A549 (cell line): ENCODE results near the gene MMP14. TPM values are rescaled to one million over a fixed set of nuclear protein-coding genes. Genes with fewer than 3 reads are reported as not detected.
A peak's percentile ranks its signal among the peaks of the same experiment; 100 is the strongest.
"Not testable (repeated sequence)": the region's sequence is repeated elsewhere in the genome, so short reads cannot be mapped to it uniquely, and the experiment has no call there.

Experiments used
- ATAC-seq, 2 experiments: fragments of 200-7000 bp in 1 of 2; fragments of >200 bp in 1 of 2; cut with Nextera tagmentation in 1 of 2; cut with Tn5 transposase in 1 of 2; 3 replicates each; pipeline versions ENCODE4 v1.8.0 to v1.9.1; 2018 to 2020; ENCODE audit warnings: mild to moderate bottlenecking in 1 of 2, moderate library complexity in 1 of 2
- CTCF ChIA-PET: fragments of 300-600 bp; sonication (Branson Sonifier 250); formaldehyde crosslinking; extraction: SDS; loops from one replicate; lab custom pipeline; 2021; ENCODE audit warnings: antibody characterized with exemption, inconsistent platforms; lab: Yijun Ruan, JAX
- POLR2A ChIA-PET: fragments of 350-600 bp; formaldehyde crosslinking; extraction: SDS; loops from one replicate; lab custom pipeline; 2021; ENCODE audit warnings: antibody characterized with exemption, inconsistent platforms; lab: Yijun Ruan, JAX
- DNase-seq, 2 experiments: peaks; one replicate each; pipeline versions ENCODE4 v3.0.0 to v3.0.0-alpha.2; 2011 to 2016; ENCODE audit warnings: low read depth in 1 of 2, low spot score in 1 of 2
- FAIRE-seq: peaks from 2 replicates; lab custom pipeline; 2011; peaks lifted over from hg19 to GRCh38; lab: Jason Lieb, UNC
- H3K27ac ChIP-seq, 2 experiments: fragments of >200 bp; sonication (Bioruptor Twin); formaldehyde crosslinking; 3 replicates each; pipeline ENCODE4 v1.5.1; 2016 to 2017
- H3K4me1 ChIP-seq: fragments of >200 bp; sonication (Bioruptor Twin); formaldehyde crosslinking; 3 replicates; pipeline ENCODE4 v1.6.1; 2016
- H3K4me2 ChIP-seq: fragments of >200 bp; sonication (Bioruptor Twin); formaldehyde crosslinking; 3 replicates; pipeline ENCODE4 v1.6.1; 2016
- H3K4me3 ChIP-seq: fragments of >200 bp; sonication (Bioruptor Twin); formaldehyde crosslinking; 3 replicates; pipeline ENCODE4 v1.5.1; 2016
- H3K9me3 ChIP-seq: fragments of >200 bp; sonication (Bioruptor Twin); formaldehyde crosslinking; 3 replicates; pipeline ENCODE4 v1.6.1; 2016
- CBX8 ChIP-seq: fragments of 200-600 bp; sonication (generic); IDR thresholded peaks from 2 replicates; pipeline ENCODE4 v1.6.1; 2016
- CEBPB ChIP-seq, 2 experiments: fragments of >200 bp in 1 of 2; sonication (Bioruptor Twin) in 1 of 2; formaldehyde crosslinking in 1 of 2; IDR thresholded peaks; 2 replicates each; pipeline ENCODE4 v1.6.1; 2012 to 2016
- CTCF ChIP-seq: fragments of >200 bp; sonication (Bioruptor Twin); formaldehyde crosslinking; IDR thresholded peaks from 3 replicates; pipeline ENCODE4 v1.5.1; 2016
- EHMT2 ChIP-seq: fragments of 200-600 bp; sonication (generic); IDR thresholded peaks from 2 replicates; pipeline ENCODE4 v1.6.1; 2016; ENCODE audit warnings: antibody characterized with exemption, low read depth, mild to moderate bottlenecking, moderate library complexity
- ESRRA ChIP-seq: fragments of 150-350 bp; IDR thresholded peaks from 2 replicates; pipeline ENCODE4 v1.6.1; 2014; ENCODE audit warnings: mild to moderate bottlenecking, low read length, borderline replicate concordance
- FOSL2 ChIP-seq, 2 experiments: fragments of 450-650 bp in 1 of 2; fragments of >200 bp in 1 of 2; sonication (Bioruptor Twin) in 1 of 2; formaldehyde crosslinking; IDR thresholded peaks; 2 replicates each; pipeline versions ENCODE4 v1.5.0 to v1.6.1; 2016 to 2020; ENCODE audit warnings: mild to moderate bottlenecking in 1 of 2, moderate library complexity in 1 of 2
- HMGXB4 ChIP-seq: fragments of 250-450 bp; sonication (Bioruptor Pico); IDR thresholded peaks from 2 replicates; pipeline ENCODE4 v1.5.0; 2021; ENCODE audit warnings: mild to moderate bottlenecking, moderate library complexity, borderline replicate concordance
- HOXB13 ChIP-seq: fragments of 250-450 bp; sonication (Bioruptor Pico); IDR thresholded peaks from 2 replicates; pipeline ENCODE4 v1.5.0; 2020; ENCODE audit warnings: low read depth, mild to moderate bottlenecking, moderate library complexity
- JUN ChIP-seq, 2 experiments: fragments of >200 bp; sonication (Bioruptor Twin); formaldehyde crosslinking; IDR thresholded peaks; 2 replicates in 1 of 2; 3 replicates in 1 of 2; pipeline ENCODE4 v1.6.1; 2016 to 2017
- JUNB ChIP-seq: fragments of >200 bp; sonication (Bioruptor Twin); formaldehyde crosslinking; IDR thresholded peaks from 2 replicates; pipeline ENCODE4 v1.6.1; 2016
- KDM5A ChIP-seq: fragments of 200-600 bp; sonication (generic); IDR thresholded peaks from 2 replicates; pipeline ENCODE4 v1.6.1; 2016; ENCODE audit warnings: antibody characterized with exemption, mild to moderate bottlenecking
- MAFK ChIP-seq: fragments of 450-650 bp; IDR thresholded peaks from 2 replicates; pipeline ENCODE4 v1.6.1; 2014; ENCODE audit not compliant: partially characterized antibody
- MAX ChIP-seq: IDR thresholded peaks from 2 replicates; pipeline ENCODE4 v1.6.1; 2012
- MYC ChIP-seq: IDR thresholded peaks from 2 replicates; pipeline ENCODE4 v1.6.1; 2012; ENCODE audit warnings: mild to moderate bottlenecking, inconsistent platforms, low read length, improper control_type of control experiment, borderline replicate concordance
- NPAS2 ChIP-seq: fragments of 250-450 bp; sonication (Bioruptor Pico); IDR thresholded peaks from 2 replicates; pipeline ENCODE4 v1.8.0; 2022; ENCODE audit warnings: mild to moderate bottlenecking, moderate library complexity, borderline replicate concordance
- POLR2AphosphoS2 ChIP-seq: conservative IDR thresholded peaks from 2 replicates; pipeline ENCODE4 v1.6.1; 2012; ENCODE audit warnings: low read length, improper control_type of control experiment, inconsistent platforms
- RAD21 ChIP-seq, 2 experiments: fragments of >200 bp in 1 of 2; sonication (Bioruptor Twin) in 1 of 2; formaldehyde crosslinking in 1 of 2; IDR thresholded peaks in 1 of 2; conservative IDR thresholded peaks in 1 of 2; 2 replicates in 1 of 2; 3 replicates in 1 of 2; pipeline ENCODE4 v1.6.1; 2012 to 2018; ENCODE audit warnings: inconsistent platforms in 1 of 2
- SMC3 ChIP-seq: fragments of >200 bp; sonication (Bioruptor Twin); formaldehyde crosslinking; IDR thresholded peaks from 3 replicates; pipeline ENCODE4 v1.6.1; 2018; ENCODE audit warnings: inconsistent platforms
- SREBF2 ChIP-seq: fragments of 450-650 bp; IDR thresholded peaks from 2 replicates; pipeline ENCODE4 v1.6.1; 2014; ENCODE audit warnings: mild to moderate bottlenecking, moderate library complexity
- TFCP2L1 ChIP-seq: fragments of 250-450 bp; sonication (Bioruptor Pico); IDR thresholded peaks from 2 replicates; pipeline ENCODE4 v1.5.0; 2021; ENCODE audit warnings: mild to moderate bottlenecking
- ZNF302 ChIP-seq: fragments of 250-450 bp; sonication (Bioruptor Pico); IDR thresholded peaks from 2 replicates; pipeline ENCODE4 v1.9.0; 2021; ENCODE audit warnings: inconsistent platforms, mild to moderate bottlenecking, moderate library complexity
- WGBS: methylation state at CpG from one replicate; pipeline ENCODE4 v1.1.6; 2017; ENCODE audit errors: missing lambda C conversion rate; 5-methylcytosine and 5-hydroxymethylcytosine counted together
- polyA plus RNA-seq, 4 experiments: library from polyadenylated mRNA; depleted of rRNA in 3 of 4; stranded (reverse); fragments of >200 nt; fragmentation: RNase III in 1 of 4; extraction: RNeasy Plus Mini Kit Qiagen cat#74134 plus additional on column Dnase treatment in 1 of 4; gene quantifications; 2 replicates in 3 of 4; 3 replicates in 1 of 4; pipeline ENCODE4 v1.2.3, GENCODE V29; 2011 to 2017
- TF ChIP-seq, protein P1 (sequence below): fragments of 200-600 bp; sonication (generic); IDR thresholded peaks from 2 replicates; pipeline ENCODE4 v1.6.1; 2016; ENCODE audit warnings: antibody characterized with exemption, mild to moderate bottlenecking, moderate library complexity
- TF ChIP-seq, protein P2 (sequence below): IDR thresholded peaks from 2 replicates; pipeline ENCODE4 v1.6.1; 2012; ENCODE audit warnings: low read depth, borderline replicate concordance
- TF ChIP-seq, protein P3 (sequence below): fragments of >200 bp; sonication (Bioruptor Twin); formaldehyde crosslinking; IDR thresholded peaks from 3 replicates; pipeline ENCODE4 v1.6.1; 2016
- TF ChIP-seq, protein P4 (sequence below): IDR thresholded peaks from 2 replicates; pipeline ENCODE4 v1.6.1; 2012

Gene MMP14
- polyA plus RNA-seq, 2 of the 4 experiments (the other 2 are of a cell fraction), result 1.5 to 1.9 TPM

GRCh38 chr14:22852940-22853767 lies 16.8 kb downstream of the MMP14 start:
- peaks cover 4% of the 10 kb centered on the region; the same call in 2 of the 3 replicates for H3K4me1 ChIP-seq
- ATAC-seq, result peak; percentile 91 to 96
- peak; percentile 92 for TF ChIP-seq CTCF
- no peak for TF ChIP-seq FOSL2 (IDR thresholded peaks at IDR 0.05)
- TF ChIP-seq FOSL2 (CRISPR knock-in tag; IDR thresholded peaks at IDR 0.05), result no peak
- no peak for TF ChIP-seq EHMT2
- no peak for TF ChIP-seq JUNB
- no peak for TF ChIP-seq NPAS2 (CRISPR knock-in tag)
- TF ChIP-seq, protein P1, sequence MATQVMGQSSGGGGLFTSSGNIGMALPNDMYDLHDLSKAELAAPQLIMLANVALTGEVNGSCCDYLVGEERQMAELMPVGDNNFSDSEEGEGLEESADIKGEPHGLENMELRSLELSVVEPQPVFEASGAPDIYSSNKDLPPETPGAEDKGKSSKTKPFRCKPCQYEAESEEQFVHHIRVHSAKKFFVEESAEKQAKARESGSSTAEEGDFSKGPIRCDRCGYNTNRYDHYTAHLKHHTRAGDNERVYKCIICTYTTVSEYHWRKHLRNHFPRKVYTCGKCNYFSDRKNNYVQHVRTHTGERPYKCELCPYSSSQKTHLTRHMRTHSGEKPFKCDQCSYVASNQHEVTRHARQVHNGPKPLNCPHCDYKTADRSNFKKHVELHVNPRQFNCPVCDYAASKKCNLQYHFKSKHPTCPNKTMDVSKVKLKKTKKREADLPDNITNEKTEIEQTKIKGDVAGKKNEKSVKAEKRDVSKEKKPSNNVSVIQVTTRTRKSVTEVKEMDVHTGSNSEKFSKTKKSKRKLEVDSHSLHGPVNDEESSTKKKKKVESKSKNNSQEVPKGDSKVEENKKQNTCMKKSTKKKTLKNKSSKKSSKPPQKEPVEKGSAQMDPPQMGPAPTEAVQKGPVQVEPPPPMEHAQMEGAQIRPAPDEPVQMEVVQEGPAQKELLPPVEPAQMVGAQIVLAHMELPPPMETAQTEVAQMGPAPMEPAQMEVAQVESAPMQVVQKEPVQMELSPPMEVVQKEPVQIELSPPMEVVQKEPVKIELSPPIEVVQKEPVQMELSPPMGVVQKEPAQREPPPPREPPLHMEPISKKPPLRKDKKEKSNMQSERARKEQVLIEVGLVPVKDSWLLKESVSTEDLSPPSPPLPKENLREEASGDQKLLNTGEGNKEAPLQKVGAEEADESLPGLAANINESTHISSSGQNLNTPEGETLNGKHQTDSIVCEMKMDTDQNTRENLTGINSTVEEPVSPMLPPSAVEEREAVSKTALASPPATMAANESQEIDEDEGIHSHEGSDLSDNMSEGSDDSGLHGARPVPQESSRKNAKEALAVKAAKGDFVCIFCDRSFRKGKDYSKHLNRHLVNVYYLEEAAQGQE, result no peak
- TF ChIP-seq JUN (IDR thresholded peaks at IDR 0.05), result no peak
- no peak for TF ChIP-seq CBX8
- TF ChIP-seq MAFK, result no peak
- TF ChIP-seq SMC3, result peak; percentile 92
- no peak for TF ChIP-seq ZNF302 (CRISPR knock-in tag)
- no peak for TF ChIP-seq HOXB13 (CRISPR knock-in tag)
- TF ChIP-seq, protein P2, sequence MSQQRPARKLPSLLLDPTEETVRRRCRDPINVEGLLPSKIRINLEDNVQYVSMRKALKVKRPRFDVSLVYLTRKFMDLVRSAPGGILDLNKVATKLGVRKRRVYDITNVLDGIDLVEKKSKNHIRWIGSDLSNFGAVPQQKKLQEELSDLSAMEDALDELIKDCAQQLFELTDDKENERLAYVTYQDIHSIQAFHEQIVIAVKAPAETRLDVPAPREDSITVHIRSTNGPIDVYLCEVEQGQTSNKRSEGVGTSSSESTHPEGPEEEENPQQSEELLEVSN, result no peak
- no peak for TF ChIP-seq CEBPB (IDR thresholded peaks at IDR 0.05)
- TF ChIP-seq, protein P3, sequence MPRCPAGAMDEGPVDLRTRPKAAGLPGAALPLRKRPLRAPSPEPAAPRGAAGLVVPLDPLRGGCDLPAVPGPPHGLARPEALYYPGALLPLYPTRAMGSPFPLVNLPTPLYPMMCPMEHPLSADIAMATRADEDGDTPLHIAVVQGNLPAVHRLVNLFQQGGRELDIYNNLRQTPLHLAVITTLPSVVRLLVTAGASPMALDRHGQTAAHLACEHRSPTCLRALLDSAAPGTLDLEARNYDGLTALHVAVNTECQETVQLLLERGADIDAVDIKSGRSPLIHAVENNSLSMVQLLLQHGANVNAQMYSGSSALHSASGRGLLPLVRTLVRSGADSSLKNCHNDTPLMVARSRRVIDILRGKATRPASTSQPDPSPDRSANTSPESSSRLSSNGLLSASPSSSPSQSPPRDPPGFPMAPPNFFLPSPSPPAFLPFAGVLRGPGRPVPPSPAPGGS, result no peak
- TF ChIP-seq, protein P4, sequence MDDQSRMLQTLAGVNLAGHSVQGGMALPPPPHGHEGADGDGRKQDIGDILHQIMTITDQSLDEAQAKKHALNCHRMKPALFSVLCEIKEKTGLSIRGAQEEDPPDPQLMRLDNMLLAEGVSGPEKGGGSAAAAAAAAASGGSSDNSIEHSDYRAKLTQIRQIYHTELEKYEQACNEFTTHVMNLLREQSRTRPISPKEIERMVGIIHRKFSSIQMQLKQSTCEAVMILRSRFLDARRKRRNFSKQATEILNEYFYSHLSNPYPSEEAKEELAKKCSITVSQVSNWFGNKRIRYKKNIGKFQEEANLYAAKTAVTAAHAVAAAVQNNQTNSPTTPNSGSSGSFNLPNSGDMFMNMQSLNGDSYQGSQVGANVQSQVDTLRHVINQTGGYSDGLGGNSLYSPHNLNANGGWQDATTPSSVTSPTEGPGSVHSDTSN, result no peak
- TF ChIP-seq RAD21 (conservative IDR thresholded peaks at IDR 0.05 in 1 of 2, IDR thresholded peaks at IDR 0.05 in 1 of 2), result peak; percentile 91 to 97
- no peak for TF ChIP-seq HMGXB4 (CRISPR knock-in tag)
- TF ChIP-seq KDM5A, result peak; percentile 60; the same call in 1 of the 2 replicates
- no peak for TF ChIP-seq SREBF2
- no peak for TF ChIP-seq TFCP2L1
- no peak for TF ChIP-seq ESRRA
- TF ChIP-seq MYC, result peak; percentile 56; the same call in 1 of the 2 replicates
- peak; percentile 66 for TF ChIP-seq MAX
- TF ChIP-seq POLR2AphosphoS2, result no peak
- TF ChIP-seq, all 56 proteins: peak for 6
- peak overlapping the region; percentile 91 to 98 for H3K27ac ChIP-seq
- H3K9me3 ChIP-seq, result no peaks in the 10 kb centered on the region
- no peak for FAIRE-seq
- WGBS, result 2% methylated on average over 16 of the region's 20 CpGs
- DNase-seq, result peak; percentile 70 to 82
- ChIA-PET POLR2A (interaction anchor here (0.5 to 1.1 kb wide), 2 partner anchors 29 to 30 kb away, joined by 3 to 8 read pairs; no protein-coding TSS in a partner anchor), CTCF (interaction anchor here (0.5 to 9.9 kb wide), 78 partner anchors 13 to 1833 kb away, joined by 3 to 259 read pairs (median 5); partner anchors contain the start of genes DAD1, LRP10, MMP14 and MRPL52)
- H3K4me2 ChIP-seq, result peak overlapping the region; percentile 98
- peak overlapping the region; percentile 57 for H3K4me3 ChIP-seq

DNA sequence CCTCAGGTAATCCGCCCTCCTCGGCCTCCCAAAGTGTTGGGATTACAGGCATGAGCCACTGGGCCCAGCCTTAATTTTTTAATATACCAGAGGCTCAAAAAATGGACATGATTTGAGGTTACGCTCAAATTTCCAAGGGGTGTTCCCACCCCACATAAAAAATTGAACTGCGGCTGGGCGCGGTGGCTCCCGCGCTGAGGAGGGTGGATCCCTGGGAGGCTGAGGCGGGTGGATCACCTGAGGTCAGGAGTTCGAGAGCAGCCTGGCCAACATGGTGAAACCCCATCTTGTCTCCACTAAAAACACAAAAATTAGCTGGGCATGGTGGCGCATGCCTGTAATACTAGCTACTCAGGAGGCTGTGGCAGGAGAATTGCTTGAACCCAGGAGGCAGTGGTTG lies 17.9 kb downstream of the MMP14 start:
- ATAC-seq, FAIRE-seq, H3K4me2 ChIP-seq, POLR2A ChIA-PET, H3K27ac ChIP-seq, H3K4me3 ChIP-seq, H3K9me3 ChIP-seq, DNase-seq, H3K4me1 ChIP-seq: not testable (repeated sequence)
- CTCF ChIA-PET, result interaction anchor here (0.6 to 9.9 kb wide), 43 partner anchors 12 to 316 kb away, joined by 3 to 259 read pairs (median 9); partner anchors contain the start of genes DAD1, LRP10, MMP14 and MRPL52
- 90% methylated on average over 11 of the region's 11 CpGs for WGBS
